ENCODE data around the gene USP10. TPM values are rescaled to one million over a fixed set of nuclear protein-coding genes. Genes with fewer than 3 reads are reported as not detected.
A peak's percentile ranks its signal among the peaks of the same experiment; 100 is the strongest.

The USP10 gene
- total RNA-seq, 5 donors from 2014 or later (not counting 1 experiment from before 2014, with no cell fraction given), result 80.4 to 122 (median 104) TPM

DNA sequence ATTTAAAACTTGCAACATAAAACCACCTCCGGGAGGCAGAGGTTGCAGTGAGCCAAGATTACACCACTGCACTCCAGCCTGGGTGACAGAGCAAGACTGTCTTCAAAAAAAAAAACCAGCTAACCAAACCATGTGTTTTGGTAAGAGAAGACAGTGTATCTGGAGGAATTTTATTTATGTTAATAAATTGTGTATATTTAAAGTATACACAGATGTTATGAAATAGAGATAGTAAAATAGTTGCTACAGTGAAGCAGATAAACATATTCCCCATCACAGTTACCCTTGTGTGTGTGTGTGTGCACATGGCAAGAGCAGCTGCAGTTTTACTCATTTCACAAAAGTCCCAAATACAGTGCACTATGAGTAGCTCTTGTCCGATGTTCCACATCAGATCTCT, 65.2 kb downstream of the USP10 start:
- peak overlapping the region; percentile 90 to 96 for H3K27ac Mint-ChIP-seq
- WGBS (ENCODE audit: insufficient coverage), result 83% methylated on average over 1 of the region's 2 CpGs
- peaks cover 84% of the 10 kb centered on the region for H3K36me3 Mint-ChIP-seq
- Histone ChIP-seq H3K9me3 (no peaks in the 10 kb centered on the region), H3K4me3 (ENCODE audit: control insufficient read depth in 1 of 2, extremely low read depth in 1 of 2, low read length in 1 of 2) (no peak overlapping the region), H3K27ac (ENCODE audit: low read length) (no peak overlapping the region), H3K36me3 (ENCODE audit: control insufficient read depth in 2 of 2, extremely low read depth in 1 of 2, insufficient read depth in 1 of 2, low read length in 1 of 2) (peaks cover 0 to 86% of the 10 kb centered on the region in 2 donors), H3K27me3 (replicated peaks in 1 of 2; ENCODE audit: control insufficient read depth in 2 of 2, extremely low read depth in 1 of 2, insufficient read depth in 2 of 2, low read length in 1 of 2) (no peaks in the 10 kb centered on the region), H3K4me1 (ENCODE audit: control insufficient read depth in 1 of 2, extremely low read depth in 1 of 2, insufficient read depth in 2 of 2, low read length in 2 of 2) (peaks cover 23 to 32% of the 10 kb centered on the region in 2 experiments)
- peaks cover 36 to 79% (median 72%) of the 10 kb centered on the region in 3 donors for H3K4me1 Mint-ChIP-seq
- H3K4me3 Mint-ChIP-seq, result peak overlapping the region in 1 of 3 donors; percentile 72
- POLR2A ChIA-PET, result no interaction called here
- no peaks in the 10 kb centered on the region for H3K27me3 Mint-ChIP-seq
- CTCF ChIA-PET, result interaction anchor here (0.6 to 1.6 kb wide), 4 partner anchors 10 to 174 kb away, joined by 3 to 7 read pairs (median 4); no protein-coding TSS in a partner anchor
- ATAC-seq (replicated peaks in 1 of 4), result no peak
- no peaks in the 10 kb centered on the region for H3K9me3 Mint-ChIP-seq
- DNase-seq, result no peak

DNA sequence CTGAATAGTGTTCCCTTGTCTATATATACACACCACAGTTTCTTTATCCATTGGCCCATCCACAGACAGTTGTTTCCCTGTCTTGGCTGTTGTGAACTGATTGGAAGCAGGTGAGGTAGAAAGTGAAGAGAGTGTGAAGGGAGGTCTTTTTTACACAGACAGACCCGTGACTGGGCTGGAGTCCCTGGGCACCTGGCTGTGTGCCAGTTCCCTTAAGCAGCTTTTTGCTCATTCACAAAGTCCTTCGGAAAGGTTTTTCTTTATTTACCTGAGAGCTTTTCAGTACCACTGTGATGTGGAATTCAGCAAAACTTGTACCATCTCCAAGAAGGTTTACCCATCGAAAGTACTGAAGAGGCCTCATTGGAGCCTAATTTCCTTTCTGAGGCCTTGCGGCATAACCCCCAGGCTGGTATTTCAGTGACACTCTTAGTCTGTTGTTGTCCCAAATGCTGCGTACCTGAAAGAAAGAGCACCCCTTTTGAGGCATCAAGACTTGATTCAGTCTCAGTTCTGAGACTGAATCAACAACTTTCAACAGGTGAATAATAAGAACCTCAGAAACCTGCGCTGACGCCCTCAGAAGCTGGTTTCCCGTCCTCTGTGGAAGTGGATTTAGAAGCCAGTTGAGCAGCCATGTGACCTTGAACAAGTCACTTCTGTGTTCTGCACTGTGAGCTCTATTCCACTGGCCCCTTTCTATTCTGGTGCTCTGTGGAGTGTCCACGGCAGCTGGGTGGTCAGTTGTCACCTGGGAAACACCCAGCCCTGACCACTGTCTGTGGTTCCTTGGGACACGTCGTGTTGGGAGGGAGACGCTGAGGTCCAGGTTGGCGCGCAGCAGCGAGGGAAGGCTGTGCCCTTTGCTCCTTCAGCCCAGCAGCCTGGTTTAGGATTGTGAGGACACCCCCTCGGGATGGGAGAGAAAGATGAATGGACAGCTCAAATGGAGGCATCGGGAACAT, 66.1 kb downstream of the USP10 start:
- WGBS (ENCODE audit: insufficient coverage), result 97% methylated on average over 14 of the region's 17 CpGs
- H3K4me3 ChIP-seq (ENCODE audit: control insufficient read depth in 1 of 2, extremely low read depth in 1 of 2, low read length in 1 of 2), result no peak overlapping the region
- H3K27ac ChIP-seq (ENCODE audit: low read length), result peak overlapping the region; percentile 53
- DNase-seq (peak in 18 of 35 experiments; percentile 9 to 41 (median 24)), ATAC-seq (replicated peaks in 1 of 4) (peak in 3 of 4 experiments; percentile 62 to 73 (median 67))
- Mint-ChIP-seq H3K27ac (peak overlapping the region; percentile 90 to 96), H3K9me3 (no peaks in the 10 kb centered on the region), H3K36me3 (peaks cover 77% of the 10 kb centered on the region), H3K4me3 (peak overlapping the region in 2 of 3 donors; percentile 53 to 72), H3K4me1 (peaks cover 33 to 71% (median 63%) of the 10 kb centered on the region in 3 donors), H3K27me3 (no peaks in the 10 kb centered on the region)
- peaks cover 0 to 79% of the 10 kb centered on the region in 2 donors for H3K36me3 ChIP-seq (ENCODE audit: control insufficient read depth in 2 of 2, extremely low read depth in 1 of 2, insufficient read depth in 1 of 2, low read length in 1 of 2)
- H3K4me1 ChIP-seq (ENCODE audit: control insufficient read depth in 1 of 2, extremely low read depth in 1 of 2, insufficient read depth in 2 of 2, low read length in 2 of 2), result peaks cover 18 to 30% of the 10 kb centered on the region in 2 experiments
- POLR2A ChIA-PET, result no interaction called here
- no peaks in the 10 kb centered on the region for H3K27me3 ChIP-seq (replicated peaks in 1 of 2; ENCODE audit: control insufficient read depth in 2 of 2, extremely low read depth in 1 of 2, insufficient read depth in 2 of 2, low read length in 1 of 2)
- CTCF ChIA-PET, result interaction anchor here (0.7 to 1.6 kb wide), 3 partner anchors 11 to 14 kb away, joined by 3 to 5 read pairs (median 5); no protein-coding TSS in a partner anchor
- H3K9me3 ChIP-seq, result no peaks in the 10 kb centered on the region

DNA sequence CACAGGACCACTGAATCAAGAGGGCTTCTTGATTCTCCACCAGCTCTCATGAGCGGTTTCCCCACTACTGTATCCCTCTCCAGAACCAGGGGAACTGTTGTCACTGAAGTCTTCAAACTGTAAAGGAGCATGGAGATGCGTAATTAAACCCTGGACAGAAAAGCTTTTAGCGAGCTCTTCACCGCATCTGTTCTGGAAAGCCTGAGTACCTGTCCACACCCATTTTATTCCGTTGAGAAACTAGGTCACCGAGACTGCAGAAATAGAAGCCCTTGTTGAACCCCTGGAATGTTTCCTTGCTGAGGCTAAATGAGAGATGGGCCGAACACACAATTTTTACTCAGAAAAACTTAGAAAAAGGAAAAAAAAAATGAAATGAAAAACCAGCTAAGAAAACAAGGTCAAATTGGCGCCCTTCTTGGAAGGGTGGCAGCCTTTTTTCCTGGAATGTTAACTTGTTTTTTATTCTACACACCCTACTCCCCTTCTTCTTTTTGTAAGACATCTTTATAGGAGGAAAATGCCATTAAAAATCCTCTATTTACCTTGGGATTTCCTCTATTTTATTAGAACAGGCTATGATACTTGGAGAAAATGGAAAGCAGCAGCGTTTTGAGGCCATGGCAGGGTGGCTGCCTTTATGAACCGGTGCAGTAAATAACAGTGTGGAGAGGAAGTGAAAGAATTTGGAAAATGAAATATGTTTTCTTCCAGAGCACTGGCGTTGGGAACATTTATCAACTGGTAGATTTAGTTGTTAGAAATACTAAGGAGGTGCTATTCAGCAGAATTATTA, 67.4 kb downstream of the USP10 start:
- Mint-ChIP-seq H3K4me3 (peak overlapping the region in 2 of 3 donors; percentile 64 to 72), H3K9me3 (no peaks in the 10 kb centered on the region), H3K36me3 (peaks cover 68% of the 10 kb centered on the region), H3K4me1 (peaks cover 33 to 63% (median 58%) of the 10 kb centered on the region in 3 donors), H3K27me3 (no peaks in the 10 kb centered on the region), H3K27ac (peak overlapping the region; percentile 90 to 96)
- Histone ChIP-seq H3K9me3 (no peaks in the 10 kb centered on the region), H3K27me3 (replicated peaks in 1 of 2; ENCODE audit: control insufficient read depth in 2 of 2, extremely low read depth in 1 of 2, insufficient read depth in 2 of 2, low read length in 1 of 2) (no peaks in the 10 kb centered on the region), H3K27ac (ENCODE audit: low read length) (peak overlapping the region; percentile 53), H3K4me3 (ENCODE audit: control insufficient read depth in 1 of 2, extremely low read depth in 1 of 2, low read length in 1 of 2) (peak overlapping the region in 1 of 2 donors; percentile 11), H3K4me1 (ENCODE audit: control insufficient read depth in 1 of 2, extremely low read depth in 1 of 2, insufficient read depth in 2 of 2, low read length in 2 of 2) (peaks cover 18 to 30% of the 10 kb centered on the region in 2 experiments), H3K36me3 (ENCODE audit: control insufficient read depth in 2 of 2, extremely low read depth in 1 of 2, insufficient read depth in 1 of 2, low read length in 1 of 2) (peaks cover under 1 to 77% of the 10 kb centered on the region in 2 donors)
- POLR2A ChIA-PET, result interaction anchor here in 1 of 2 donors (0.7 kb wide), 1 partner anchor 10 kb away, joined by 3 read pairs; no protein-coding TSS in a partner anchor
- CTCF ChIA-PET, result interaction anchor here in 1 of 2 donors (0.5 to 1.3 kb wide), 4 partner anchors 11 to 625 kb away, joined by 3 to 8 read pairs (median 4); no protein-coding TSS in a partner anchor
- ATAC-seq (replicated peaks in 1 of 4), result peak in 2 of 4 experiments; percentile 26 to 36
- DNase-seq, result no peak
- WGBS (ENCODE audit: insufficient coverage), result 86% methylated on average over 5 of the region's 11 CpGs

DNA sequence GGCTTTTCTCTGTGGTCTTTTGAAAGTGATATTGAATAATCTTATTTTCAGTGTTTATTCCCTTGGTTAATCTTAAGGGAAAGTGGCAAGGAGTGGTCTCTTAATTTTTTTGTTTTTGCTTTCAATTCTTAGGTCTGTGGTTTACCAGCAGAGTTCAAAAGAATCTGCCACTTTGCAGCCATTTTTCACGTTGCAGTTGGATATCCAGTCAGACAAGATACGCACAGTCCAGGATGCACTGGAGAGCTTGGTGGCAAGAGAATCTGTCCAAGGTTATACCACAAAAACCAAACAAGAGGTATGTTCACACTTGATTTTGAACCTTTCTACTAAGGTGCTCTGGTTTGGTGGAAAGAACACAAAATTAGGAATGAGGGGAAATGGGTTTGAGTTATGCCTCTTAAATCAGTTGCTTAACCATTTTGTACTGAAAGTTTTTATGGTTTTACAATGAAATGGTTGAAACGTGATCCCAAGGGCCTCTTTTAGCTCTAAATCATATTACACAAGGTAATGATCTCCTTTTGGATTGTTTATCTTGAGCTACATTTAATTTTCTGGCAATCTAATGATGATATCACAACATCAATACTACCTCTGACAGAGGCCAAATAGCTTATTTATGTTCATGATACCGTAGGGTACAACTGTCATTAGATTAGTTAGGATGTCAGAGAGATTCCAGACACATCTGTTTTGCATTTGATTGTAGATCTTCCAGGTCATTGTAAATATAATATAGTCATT, 68.4 kb downstream of the USP10 start:
- peak; percentile 36 to 69 (median 48) for ATAC-seq (replicated peaks in 1 of 4)
- Histone ChIP-seq H3K4me3 (ENCODE audit: control insufficient read depth in 1 of 2, extremely low read depth in 1 of 2, low read length in 1 of 2) (peak overlapping the region in 1 of 2 donors; percentile 16), H3K36me3 (ENCODE audit: control insufficient read depth in 2 of 2, extremely low read depth in 1 of 2, insufficient read depth in 1 of 2, low read length in 1 of 2) (peaks cover 10 to 80% of the 10 kb centered on the region in 2 donors), H3K27me3 (replicated peaks in 1 of 2; ENCODE audit: control insufficient read depth in 2 of 2, extremely low read depth in 1 of 2, insufficient read depth in 2 of 2, low read length in 1 of 2) (no peaks in the 10 kb centered on the region), H3K27ac (ENCODE audit: low read length) (no peak overlapping the region), H3K4me1 (ENCODE audit: control insufficient read depth in 1 of 2, extremely low read depth in 1 of 2, insufficient read depth in 2 of 2, low read length in 2 of 2) (peaks cover 18 to 30% of the 10 kb centered on the region in 2 experiments), H3K9me3 (no peaks in the 10 kb centered on the region)
- Mint-ChIP-seq H3K27me3 (no peaks in the 10 kb centered on the region), H3K9me3 (no peaks in the 10 kb centered on the region), H3K36me3 (peaks cover 69% of the 10 kb centered on the region), H3K4me3 (peak overlapping the region; percentile 62 to 72 (median 66)), H3K4me1 (peaks cover 33 to 63% (median 58%) of the 10 kb centered on the region in 3 donors), H3K27ac (peak overlapping the region; percentile 87 to 92)
- POLR2A ChIA-PET, result no interaction called here
- peak in 1 of 35 experiments; percentile 35 for DNase-seq
- WGBS (ENCODE audit: insufficient coverage), result no CpG with 5 or more reads among the region's 4 CpGs
- CTCF ChIA-PET, result interaction anchor here in 1 of 2 donors (0.6 to 2.1 kb wide), 3 partner anchors 9 to 217 kb away, joined by 5 to 10 read pairs (median 7); no protein-coding TSS in a partner anchor

DNA sequence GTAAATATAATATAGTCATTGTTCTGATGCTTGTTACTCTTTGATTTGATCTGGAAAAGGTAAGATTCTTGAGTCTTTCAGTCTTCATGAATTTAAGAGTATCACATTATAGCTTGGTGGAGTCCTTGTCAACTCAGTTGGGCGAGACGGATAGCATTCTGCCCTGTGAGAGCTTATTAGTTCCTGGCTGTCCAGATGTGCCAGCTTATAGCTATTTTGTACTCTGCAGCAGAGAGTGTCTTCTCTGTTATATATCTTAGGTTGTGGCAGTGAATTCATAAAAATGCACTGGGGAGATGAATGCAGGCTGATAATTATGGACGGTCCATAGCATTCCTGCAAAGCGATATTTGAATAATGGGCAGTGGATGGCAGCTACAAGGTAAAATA, 69.0 kb downstream of the USP10 start:
- peaks cover 18 to 30% of the 10 kb centered on the region in 2 experiments for H3K4me1 ChIP-seq (ENCODE audit: control insufficient read depth in 1 of 2, extremely low read depth in 1 of 2, insufficient read depth in 2 of 2, low read length in 2 of 2)
- no peaks in the 10 kb centered on the region for H3K27me3 ChIP-seq (replicated peaks in 1 of 2; ENCODE audit: control insufficient read depth in 2 of 2, extremely low read depth in 1 of 2, insufficient read depth in 2 of 2, low read length in 1 of 2)
- H3K36me3 Mint-ChIP-seq, result peaks cover 69% of the 10 kb centered on the region
- no peaks in the 10 kb centered on the region for H3K9me3 Mint-ChIP-seq
- H3K27ac ChIP-seq (ENCODE audit: low read length), result no peak overlapping the region
- H3K27me3 Mint-ChIP-seq, result no peaks in the 10 kb centered on the region
- peaks cover 33 to 61% (median 58%) of the 10 kb centered on the region in 3 donors for H3K4me1 Mint-ChIP-seq
- peak overlapping the region; percentile 87 to 92 for H3K27ac Mint-ChIP-seq
- DNase-seq (no peak), ATAC-seq (replicated peaks in 1 of 4) (no peak)
- peak overlapping the region in 1 of 2 donors; percentile 16 for H3K4me3 ChIP-seq (ENCODE audit: control insufficient read depth in 1 of 2, extremely low read depth in 1 of 2, low read length in 1 of 2)
- POLR2A ChIA-PET, result no interaction called here
- H3K36me3 ChIP-seq (ENCODE audit: control insufficient read depth in 2 of 2, extremely low read depth in 1 of 2, insufficient read depth in 1 of 2, low read length in 1 of 2), result peaks cover 12 to 80% of the 10 kb centered on the region in 2 donors
- WGBS (ENCODE audit: insufficient coverage), result 100% methylated on average over 4 of the region's 4 CpGs
- CTCF ChIA-PET, result interaction anchor here in 1 of 2 donors (0.6 to 2.1 kb wide), 3 partner anchors 10 to 217 kb away, joined by 5 to 10 read pairs (median 7); no protein-coding TSS in a partner anchor
- no peaks in the 10 kb centered on the region for H3K9me3 ChIP-seq
- peak overlapping the region in 2 of 3 donors; percentile 66 to 72 for H3K4me3 Mint-ChIP-seq
